Stomach (tissue), 4 donors: ENCODE measurements around the gene NXPE4.

Source experiments
- CTCF ChIP-seq, 7 experiments: fragments of 450-650 bp in 4 of 7; fragments of 200-600 bp in 3 of 7; sonication (generic) in 3 of 7; IDR thresholded peaks; one replicate each; pipeline ENCODE4 v1.5.1; 2016 to 2019; ENCODE audit warnings: antibody characterized with exemption in 7 of 7, control low read depth in 2 of 7, mild to moderate bottlenecking in 1 of 7
- POLR2A ChIP-seq, 4 donors: fragments of 450-650 bp; IDR thresholded peaks; one replicate each; pipeline ENCODE4 v1.6.1; 2016; ENCODE audit warnings: antibody characterized with exemption in 4 of 4, control low read depth in 2 of 4, mild to moderate bottlenecking in 1 of 4, moderate library complexity in 1 of 4

GRCh38 chr11:114553642-114554041 lies 41.9 kb downstream of the NXPE4 start:
- TF ChIP-seq POLR2A (IDR thresholded peaks at IDR 0.05) (no peak), CTCF (IDR thresholded peaks at IDR 0.05) (no peak)
